ENCODE results near the gene ART4.
A peak's percentile ranks its signal among the peaks of the same experiment; 100 is the strongest.

ART4 gene

DNA sequence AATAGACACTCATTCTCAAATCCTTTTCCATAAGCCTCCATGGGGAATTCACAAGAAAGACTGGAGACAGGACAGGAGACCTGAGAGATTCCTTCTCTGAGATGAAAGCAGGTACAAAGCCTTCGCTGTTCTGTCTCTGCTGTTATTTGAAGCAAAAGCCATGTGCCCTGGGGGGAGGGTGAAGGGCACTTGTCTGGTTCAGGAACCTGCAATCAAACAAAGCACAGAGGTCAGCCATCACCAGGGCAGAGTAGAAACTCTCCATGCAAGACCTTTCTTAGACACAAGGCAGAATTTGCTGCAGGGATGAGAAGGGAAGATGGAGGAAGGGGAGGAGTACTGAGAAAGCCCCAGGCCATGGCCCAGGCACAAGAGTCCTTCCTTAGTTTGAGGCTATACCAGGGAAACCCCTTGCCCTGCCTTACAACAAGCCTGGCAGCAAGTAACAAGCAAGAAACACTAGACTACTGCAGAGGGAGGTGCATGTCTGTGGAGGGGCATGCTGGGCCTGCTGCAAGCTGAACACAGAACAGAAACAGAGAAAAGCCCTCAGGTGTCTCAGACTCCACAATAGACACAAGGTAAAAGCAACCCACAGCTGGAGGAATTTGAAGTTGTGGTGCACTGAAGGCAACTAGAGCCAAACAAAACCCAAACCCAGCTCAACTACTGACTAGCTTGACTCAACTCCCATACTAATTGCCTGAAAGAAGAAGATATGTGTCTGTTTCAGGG, 7.8 kb upstream of the ART4 start:
- no peak for DNase-seq (ENCODE audit: low read depth)

DNA sequence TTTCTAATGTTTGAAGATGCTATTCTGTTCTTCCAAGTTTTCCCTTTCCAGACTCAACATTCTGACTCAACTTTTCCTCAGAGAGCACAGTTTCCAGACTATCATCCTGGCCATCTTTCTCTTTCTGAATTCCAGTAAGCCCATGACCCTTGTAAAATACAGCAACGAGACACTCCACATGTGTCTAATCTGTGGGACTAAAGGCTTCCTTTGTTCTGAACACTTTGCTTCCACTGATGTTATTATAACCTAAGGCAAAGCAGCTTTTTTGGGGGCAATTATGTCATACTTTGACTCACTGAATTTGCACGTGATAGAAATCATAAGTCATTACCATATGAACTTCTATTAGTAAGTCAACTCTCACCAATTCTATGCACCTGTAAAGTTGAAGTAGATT, 6.3 kb upstream of the ART4 start:
- DNase-seq (ENCODE audit: low read depth), result no peak

DNA sequence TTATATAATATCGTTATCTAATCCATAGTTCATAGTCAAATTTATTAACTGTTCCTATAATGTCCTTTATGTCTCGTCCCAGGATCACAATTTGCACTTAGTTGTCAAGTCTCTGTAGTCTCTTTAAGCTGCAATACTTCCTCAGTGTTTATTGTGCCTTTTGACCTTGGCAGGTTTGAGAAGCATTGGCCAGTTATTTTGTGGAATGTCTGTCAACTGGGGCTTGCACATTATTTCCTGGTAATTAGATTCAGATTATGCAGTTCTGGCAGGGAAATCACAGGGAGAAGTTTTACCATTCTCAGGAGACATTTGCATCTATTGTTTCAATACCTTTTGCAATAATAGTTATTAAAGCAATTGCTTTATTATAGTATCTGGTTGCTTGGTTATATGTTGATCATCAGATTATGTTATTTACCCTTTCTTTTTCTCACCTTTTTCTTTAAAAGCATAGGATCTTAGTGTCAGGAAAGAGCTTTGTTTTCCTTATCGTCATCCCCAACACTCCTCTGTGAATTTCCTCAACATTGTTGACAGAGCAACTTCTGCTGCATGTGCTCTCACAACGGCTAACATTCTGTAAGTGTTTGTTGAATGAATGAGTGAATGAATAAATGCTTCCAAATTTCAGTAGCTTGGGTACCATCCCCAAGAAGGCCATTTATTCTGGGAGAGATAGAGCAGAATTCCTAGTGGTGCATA, 3.7 kb upstream of the ART4 start:
- no peak for DNase-seq (ENCODE audit: low read depth)

DNA sequence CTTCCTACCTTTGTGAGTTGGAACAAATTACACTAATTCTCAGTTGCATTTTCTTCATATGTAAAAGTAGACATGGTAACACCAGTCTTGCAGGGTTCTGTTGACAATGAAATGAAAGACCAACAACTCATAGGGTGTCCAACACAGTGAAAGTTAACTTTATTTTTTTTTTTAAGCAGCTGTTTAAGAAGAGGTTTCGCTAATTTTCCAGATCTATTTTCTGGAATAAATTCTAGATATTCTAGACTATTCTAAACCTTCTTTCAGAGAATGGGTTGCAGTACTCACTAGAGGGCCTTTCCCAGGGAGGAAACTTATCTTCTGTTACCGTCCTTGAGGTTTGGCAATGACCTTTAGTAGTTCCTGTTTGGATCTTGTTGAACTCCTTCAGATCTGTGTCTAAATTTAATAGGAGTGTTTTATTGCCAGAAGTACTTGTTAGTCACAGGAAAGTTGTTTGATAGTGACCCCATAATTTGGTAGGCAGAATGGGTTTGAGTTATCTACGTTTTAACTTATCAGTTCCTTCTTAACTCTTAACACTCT, 2.8 kb upstream of the ART4 start:
- DNase-seq (ENCODE audit: low read depth), result no peak

DNA sequence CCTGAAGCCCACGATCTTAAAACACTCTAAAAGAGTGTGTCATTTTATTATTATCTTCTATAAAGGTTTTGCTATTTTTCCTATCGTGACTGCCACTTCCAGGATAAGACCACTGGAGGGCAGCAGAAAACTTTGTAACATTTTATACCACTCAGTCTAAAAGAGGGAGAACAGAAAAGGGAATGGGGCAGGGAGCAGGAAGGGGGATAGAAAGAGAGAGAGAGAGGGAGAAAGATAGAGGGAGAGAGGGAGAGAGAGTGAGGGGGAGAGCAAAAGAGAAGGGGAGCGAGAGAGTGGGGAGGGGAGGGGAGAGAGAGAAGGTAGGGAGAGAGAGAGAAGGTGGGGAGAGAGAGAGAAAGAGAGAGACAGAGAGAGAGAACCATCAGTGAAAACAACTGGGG, 2.0 kb upstream of the ART4 start:
- peak; percentile 19 for DNase-seq (ENCODE audit: low read depth)

DNA sequence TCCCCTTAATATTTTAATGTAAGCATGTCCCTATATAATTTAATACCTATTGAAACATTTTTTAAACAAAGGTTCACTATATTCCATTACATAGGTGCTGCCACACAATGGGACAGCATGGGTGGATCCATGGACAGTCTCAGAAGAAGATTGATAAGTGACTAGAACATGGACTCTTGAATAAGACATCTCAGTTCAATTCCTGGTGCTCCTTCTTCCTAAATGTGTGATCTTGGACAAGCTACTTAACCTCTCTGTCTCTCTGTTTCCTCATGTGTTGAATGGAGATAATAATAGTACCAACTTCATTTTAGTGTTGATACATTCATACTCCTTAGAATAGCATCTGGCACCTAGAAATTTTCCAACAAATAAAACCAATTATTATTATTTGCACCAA, 1.1 kb upstream of the ART4 start:
- no peak for DNase-seq (ENCODE audit: low read depth)

DNA sequence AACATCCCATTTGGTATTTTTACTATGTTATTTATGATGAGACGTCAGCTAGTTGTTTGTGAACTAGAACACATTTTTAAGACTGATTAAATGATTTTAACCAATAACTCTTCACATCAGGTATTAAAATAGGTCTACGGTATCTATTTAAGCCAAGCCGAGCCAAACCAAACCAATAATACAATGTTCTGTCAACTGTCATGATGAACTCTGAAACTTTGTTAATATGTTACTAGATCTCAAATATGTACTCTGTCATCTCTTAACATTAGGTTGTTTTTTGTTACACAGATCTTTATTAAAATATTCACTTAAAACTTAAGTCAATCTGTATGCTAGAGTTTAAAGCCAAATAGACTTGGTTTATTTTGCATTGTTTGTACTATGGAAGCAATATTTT, 1.0 kb downstream of the ART4 start:
- no peak for DNase-seq (ENCODE audit: low read depth)

DNA sequence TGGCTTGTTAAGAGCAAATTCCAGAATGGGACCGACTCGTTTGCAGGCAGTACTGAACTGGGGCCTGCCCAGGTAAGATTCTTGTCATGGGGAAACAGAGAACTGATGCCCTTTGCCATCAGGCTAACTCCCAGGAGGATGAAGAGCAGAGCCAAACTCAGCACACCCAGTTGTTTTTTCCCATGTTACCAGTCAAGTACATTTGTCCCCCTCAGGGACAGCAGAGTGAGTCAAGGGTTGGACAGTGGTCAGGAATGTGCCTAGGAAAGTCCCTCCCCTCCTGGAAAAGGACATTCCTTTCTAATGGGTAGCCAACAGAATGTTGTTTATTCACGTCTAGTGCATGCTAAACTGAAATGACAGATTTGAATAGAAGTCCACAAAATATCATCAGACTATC, 1.6 kb downstream of the ART4 start:
- DNase-seq (ENCODE audit: low read depth), result no peak

DNA sequence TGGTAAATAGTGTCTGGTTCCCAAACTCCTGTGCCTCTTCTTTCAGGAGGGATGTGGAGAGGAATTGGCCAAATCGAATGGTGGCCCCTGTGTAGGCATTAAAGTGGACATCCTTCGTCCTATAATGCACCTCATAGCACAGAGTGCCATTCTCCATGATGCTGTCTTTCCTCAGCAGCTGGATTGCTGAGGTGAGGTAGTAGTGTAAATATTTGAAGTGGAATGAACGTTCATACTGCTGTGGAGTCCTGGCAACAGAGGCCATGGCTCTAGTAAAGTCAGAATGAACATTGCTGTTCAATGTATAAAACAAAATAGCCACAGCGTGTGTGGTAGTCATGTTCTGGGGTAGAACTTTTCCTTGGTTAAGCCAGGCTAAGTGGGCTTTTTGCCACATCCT, 2.7 kb downstream of the ART4 start:
- DNase-seq (ENCODE audit: low read depth), result no peak

DNA sequence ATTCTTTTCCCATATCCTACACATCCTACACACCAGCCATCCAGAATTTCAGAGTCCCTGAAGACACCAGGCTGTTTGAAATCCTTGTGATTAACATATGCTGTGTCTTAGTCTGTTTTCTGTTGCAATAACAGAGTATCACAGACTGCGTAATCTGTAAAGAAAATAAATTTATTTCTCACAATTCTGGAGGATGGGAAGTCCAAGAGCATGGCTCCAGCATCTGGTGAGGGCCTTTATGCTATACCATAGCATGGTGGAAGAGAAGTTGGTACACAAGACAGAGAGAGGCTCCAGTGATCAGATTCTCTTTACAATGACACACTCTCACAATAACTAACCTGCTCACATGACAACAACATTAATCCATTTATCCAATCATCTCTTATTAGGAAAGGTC, 4.1 kb downstream of the ART4 start:
- DNase-seq (ENCODE audit: low read depth), result no peak

DNA sequence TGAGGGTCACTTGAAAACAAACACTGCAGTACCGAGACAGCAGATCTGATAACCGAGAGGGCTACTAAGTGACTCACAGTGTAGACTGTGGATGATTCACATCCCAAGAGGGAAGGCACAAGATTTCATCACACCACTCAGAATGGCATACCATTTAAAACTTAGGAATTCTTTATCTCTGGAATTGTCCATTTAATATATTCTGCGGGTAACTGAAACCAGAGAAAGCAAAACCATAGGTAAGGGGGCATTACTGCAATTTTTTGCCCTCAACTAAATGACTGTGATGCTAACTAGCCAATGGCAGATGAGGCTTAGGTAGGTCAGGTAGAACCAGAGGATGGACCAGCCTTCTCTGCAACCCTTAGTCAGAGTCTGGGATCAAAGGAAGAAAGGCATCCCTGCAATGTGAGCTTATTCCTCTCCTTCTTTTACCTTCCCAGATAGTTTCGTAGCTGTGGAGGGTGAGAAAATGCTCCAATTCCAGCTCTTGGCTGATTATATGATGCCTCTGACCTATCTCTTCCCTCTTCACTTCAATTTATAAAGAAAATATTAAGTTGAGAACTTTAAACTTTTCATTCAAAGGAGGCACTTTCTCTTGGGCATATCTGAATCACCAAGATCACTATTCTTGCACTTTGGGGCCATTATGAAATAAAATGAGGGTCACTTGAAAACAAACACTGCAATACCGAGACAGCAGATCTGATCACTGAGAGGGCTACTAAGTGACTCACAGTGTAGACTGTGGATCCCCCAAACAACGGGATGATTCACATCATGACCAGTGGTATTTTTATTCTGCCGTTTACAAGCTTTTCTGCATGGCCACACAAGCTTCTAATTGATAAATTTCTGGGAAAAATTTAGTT, 6.8 kb downstream of the ART4 start:
- DNase-seq (ENCODE audit: low read depth), result no peak

DNA sequence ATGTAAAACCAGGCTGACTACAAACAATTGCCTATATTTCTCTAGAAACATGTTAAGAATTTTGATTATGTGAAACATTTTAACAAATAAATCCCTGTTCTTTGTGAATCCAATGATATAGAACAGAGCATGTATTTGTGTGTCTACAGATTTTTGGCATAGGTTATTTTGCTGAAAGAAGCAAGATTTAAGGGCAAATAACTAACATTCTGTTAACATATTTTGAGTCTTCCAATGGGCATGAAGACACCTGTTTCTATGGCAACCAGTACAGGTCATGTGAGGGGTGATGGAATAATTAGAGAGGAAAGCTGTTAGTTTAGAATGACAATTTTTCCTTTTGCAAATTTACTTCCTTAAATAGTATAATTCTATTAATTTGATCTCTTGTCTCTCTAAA, 8.8 kb downstream of the ART4 start:
- no peak for DNase-seq (ENCODE audit: low read depth)

DNA sequence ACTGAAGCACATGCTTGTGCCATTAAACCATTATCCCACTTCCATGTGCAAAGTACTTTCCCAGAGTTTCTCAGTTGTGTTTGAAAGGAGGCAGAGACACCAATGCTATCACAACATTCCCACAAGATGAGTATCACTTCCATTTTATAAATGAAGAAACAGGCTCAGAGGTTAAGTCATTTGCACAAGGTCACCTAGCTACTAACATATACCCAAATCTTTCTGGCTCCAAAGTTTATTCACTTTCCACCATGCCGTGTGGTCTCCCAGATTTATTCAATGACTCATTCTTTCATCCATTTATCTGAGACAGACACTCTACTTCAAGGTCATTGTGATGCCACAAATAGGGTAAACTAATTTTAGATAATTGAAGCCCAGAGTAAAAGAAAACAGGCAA, 9.4 kb downstream of the ART4 start:
- no peak for DNase-seq (ENCODE audit: low read depth)

DNA sequence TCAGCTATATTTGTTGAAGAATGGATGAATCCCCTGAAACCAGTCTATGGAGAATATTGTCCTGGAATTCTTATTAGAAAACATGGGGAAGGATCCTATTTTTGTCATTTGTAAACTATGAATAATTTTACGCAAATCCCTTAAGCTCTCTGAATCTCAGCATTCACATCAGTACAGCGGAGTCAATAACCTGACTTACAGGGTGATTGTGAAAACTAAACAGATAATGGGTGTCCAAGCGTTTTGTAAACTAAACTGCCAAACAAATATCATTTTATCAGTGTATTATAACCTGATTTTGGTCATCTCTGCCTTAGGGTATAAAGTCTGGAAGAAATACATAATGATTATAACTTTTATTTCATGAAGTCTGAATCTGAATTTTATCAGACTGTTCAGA, 10.0 kb downstream of the ART4 start:
- DNase-seq (ENCODE audit: low read depth), result no peak

DNA sequence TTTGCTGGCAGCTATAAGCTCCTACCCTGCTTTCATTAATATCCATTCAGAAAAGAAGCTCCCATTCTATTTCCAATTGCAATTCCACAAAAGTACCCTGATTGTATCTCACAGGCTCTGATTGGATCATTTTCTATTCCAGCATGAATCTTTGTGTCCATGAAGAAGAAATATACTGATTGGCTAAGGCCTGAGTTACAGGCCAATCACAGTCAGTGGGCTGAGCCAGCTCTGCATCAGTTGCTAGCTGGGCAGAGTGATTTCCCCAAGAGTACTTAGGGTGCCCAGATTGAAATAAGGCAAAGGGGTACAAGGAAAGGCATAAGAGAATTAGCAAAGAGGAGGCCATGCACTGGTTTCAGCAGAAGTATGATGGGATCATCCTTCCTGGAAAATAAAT, 14.4 kb downstream of the ART4 start:
- DNase-seq (ENCODE audit: low read depth), result no peak

DNA sequence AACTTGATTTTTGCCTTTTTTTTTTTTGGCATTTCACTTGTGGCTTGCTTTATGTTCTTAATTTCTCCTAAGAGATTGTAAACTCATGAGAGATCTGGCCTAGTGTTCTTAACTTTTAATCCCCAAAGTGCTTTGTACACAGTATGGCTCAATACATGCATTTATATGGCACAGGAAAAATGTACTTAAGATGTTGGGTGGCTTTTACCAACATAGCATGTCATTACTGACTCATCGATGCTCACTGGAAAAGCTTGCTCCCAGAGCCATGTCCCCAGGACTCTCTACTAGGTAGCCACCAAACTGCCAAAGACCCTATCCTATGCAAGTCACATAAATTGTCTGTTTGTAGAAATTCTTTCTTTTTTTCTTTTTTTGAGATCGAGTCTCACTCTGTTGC, 16.3 kb downstream of the ART4 start:
- no peak for DNase-seq (ENCODE audit: low read depth)

DNA sequence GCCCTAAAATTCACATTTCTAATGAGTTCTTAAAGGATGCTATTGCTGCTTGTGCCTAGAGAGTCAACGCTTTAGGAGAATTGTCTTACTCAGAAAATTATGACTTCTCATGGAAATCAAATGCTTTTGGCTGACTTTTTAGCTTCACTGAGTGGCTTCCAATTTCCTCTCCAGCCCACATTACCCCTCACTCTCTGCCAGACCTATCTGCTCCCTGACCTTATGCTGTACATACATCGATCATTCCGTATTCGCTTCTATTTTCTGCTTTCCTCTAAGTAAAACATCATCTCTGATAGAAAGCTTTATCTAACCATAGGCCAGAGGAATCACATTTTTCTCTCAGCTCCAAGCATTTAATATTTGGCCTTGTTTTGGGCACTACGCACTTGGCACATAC, 16.8 kb downstream of the ART4 start:
- no peak for DNase-seq (ENCODE audit: low read depth)

DNA sequence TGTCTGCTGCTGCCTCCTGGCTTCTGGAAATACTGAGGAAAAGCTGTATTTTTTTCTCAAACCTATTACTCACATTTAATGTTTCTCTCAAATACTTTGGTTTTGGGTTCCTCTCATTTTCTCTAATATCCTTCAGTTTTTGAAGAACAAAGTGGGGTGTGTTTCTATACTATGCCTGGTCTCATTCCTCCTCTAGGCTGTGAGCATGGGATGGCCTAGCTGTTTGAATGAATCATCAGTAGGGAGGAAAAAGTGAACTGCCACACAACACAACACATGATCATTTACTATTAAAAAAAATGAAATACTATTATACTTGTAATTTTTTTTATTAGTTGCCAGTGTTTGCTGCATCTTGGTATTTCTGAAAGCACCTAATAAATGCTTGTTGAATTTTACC, 18.1 kb downstream of the ART4 start:
- DNase-seq (ENCODE audit: low read depth), result no peak

DNA sequence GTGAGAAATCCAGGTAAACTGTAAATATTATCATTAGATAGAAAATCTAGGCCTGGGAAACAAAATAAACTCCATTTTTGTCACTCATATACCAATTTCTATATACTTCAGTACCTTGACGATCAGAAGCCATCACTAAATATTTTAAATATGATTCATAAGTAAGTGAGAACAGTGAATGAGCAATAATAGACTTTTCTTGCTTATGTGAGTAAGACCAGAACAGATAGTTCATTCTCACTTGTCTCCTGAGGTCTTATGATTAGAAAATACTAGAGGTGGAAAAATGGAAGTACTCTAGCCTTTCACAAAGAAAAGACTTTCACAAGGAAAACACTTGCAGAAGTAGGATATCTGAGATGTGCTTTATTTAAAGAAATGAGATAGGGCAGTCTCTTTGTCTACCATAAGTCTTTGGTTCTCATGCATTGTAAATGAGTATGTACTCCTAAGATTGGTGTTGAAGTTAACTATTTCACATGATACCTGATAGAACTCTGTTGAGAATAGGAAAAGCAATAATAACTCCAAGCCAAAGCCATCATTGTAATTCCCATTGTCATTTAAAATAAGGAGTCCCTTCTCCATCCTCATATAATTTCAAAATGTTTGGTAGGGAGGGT, 19.2 kb downstream of the ART4 start:
- no peak for DNase-seq (ENCODE audit: low read depth)

DNA sequence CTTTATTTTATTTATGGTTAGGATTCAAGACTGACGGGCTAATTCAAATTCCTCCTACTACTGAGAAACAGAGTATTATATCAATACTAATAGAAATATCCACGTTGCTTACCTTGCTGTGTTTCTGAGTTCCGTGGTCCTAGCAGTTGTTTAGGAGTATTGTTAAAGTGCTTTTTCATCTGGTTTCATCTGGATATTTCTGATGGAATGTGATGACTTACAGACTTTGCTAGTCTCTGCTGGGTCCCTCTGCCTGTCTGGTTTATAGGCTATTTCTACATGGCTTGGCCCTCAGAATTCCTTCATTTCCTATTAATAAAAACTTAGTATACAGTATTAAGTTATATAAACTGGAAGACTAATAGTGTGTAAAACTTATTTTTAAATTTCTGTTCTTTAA, 29.3 kb downstream of the ART4 start, which contains the start of gene SMCO3:
TSS of gene SMCO3 (minus strand) at position 169 of the 400 bp plus-strand sequence. CDS start 7,502 bp downstream, outside the sequence.
- DNase-seq (ENCODE audit: low read depth), result no peak

DNA sequence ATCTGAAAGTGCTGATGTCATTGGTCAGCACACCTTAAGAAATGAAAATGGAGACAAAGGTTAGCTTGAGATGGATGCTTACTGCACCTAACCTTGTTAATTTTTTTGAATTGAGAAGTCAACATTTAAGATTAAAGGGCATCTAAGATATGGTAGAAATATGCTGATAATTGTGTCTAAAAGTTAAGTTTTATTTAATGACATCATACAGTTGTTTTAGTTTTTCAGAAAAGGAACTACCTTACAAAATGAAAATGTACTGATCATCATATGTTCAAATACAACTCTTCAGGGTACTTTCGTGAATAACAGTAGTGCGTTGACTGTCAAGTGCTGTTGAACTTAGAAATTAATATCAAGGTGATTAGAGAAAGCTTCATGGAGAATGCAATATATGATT, 31.8 kb downstream of the ART4 start:
- DNase-seq (ENCODE audit: low read depth), result no peak

DNA sequence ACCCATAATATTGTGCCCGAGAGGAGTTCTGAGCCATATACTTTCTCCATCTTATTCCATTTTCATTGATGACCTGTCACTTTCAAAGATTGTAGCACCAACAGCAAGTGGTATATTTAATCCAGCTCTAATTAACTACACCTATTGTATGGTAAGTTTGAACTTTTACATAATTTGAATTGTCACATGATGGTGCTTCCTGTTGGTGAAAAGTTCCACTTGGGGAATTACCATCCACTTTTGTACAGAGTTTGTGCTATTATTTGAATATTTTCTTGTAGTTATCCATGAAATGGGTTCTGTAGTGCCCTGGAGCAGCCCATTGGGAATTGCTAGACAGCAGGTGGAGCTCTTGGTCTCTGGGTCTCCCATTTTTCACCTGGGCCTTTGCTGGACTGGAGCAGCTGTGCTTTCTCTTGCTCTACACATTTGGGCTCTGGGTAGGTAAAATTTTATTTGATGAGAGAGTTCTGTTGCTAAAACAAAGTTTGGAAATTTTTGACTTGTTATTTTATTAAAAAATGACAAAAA, 32.3 kb downstream of the ART4 start:
- no peak for DNase-seq (ENCODE audit: low read depth)
